Vagina (tissue), 2 donors: Measurements from ENCODE around the gene POLR3B. TPM values are rescaled to one million over a fixed set of nuclear protein-coding genes. Genes with fewer than 3 reads are reported as not detected.

Source experiments
- DNase-seq, 2 donors: peaks; one replicate each; pipeline ENCODE4 v3.0.0-alpha.2; 2017; ENCODE audit errors: extremely low spot score in 2 of 2
- H3K27ac ChIP-seq: fragments of 200-600 bp; sonication (generic); one replicate; pipeline ENCODE4 v1.5.1; 2019
- H3K27me3 ChIP-seq: fragments of 200-600 bp; sonication (generic); one replicate; pipeline ENCODE4 v1.5.1; 2019
- H3K36me3 ChIP-seq, 2 donors: fragments of 200-600 bp; sonication (generic); one replicate each; pipeline ENCODE4 v1.5.1; 2017 to 2019
- H3K4me1 ChIP-seq: fragments of 200-600 bp; sonication (generic); one replicate; pipeline ENCODE4 v1.5.1; 2019
- H3K4me3 ChIP-seq, 2 donors: fragments of 200-600 bp; sonication (generic); 1 replicate in 1 of 2; 2 replicates in 1 of 2; pipeline ENCODE4 v1.5.1; 2016 to 2019
- H3K9me3 ChIP-seq: fragments of 200-600 bp; sonication (generic); one replicate; pipeline ENCODE4 v1.5.1; 2019
- POLR2A ChIP-seq, 2 donors: fragments of 450-650 bp; IDR thresholded peaks; one replicate each; pipeline ENCODE4 v1.6.1; 2017; ENCODE audit warnings: antibody characterized with exemption in 2 of 2, mild to moderate bottlenecking in 2 of 2, moderate library complexity in 2 of 2
- POLR2AphosphoS5 ChIP-seq, 2 donors: sonication (generic); formaldehyde crosslinking; IDR thresholded peaks; one replicate each; pipeline ENCODE4 v1.9.0; 2017; ENCODE audit warnings: antibody characterized with exemption in 2 of 2, mild to moderate bottlenecking in 2 of 2, low read depth in 1 of 2; ENCODE audit not compliant: insufficient read depth in 1 of 2
- intact Hi-C: fragments of 100-400 bp; cut with DNase I; formaldehyde crosslinking; loops from one replicate; pipeline ENCODE4 v1.15.1; 2023
- total RNA-seq: library from RNA; depleted of rRNA; stranded (reverse); fragments of >200 nt; gene quantifications from one replicate; pipeline ENCODE4 v1.2.3, GENCODE V29; 2016
- TF ChIP-seq, protein P1 (sequence below), 3 experiments: fragments of 450-650 bp in 2 of 3; fragments of 200-600 bp in 1 of 3; sonication (generic) in 1 of 3; IDR thresholded peaks; one replicate each; pipeline ENCODE4 v1.5.1; 2017 to 2019; ENCODE audit warnings: antibody characterized with exemption in 3 of 3, mild to moderate bottlenecking in 2 of 3, moderate library complexity in 2 of 3

POLR3B gene
- total RNA-seq, 1 donor from 2014 or later, result 10.1 TPM

DNA sequence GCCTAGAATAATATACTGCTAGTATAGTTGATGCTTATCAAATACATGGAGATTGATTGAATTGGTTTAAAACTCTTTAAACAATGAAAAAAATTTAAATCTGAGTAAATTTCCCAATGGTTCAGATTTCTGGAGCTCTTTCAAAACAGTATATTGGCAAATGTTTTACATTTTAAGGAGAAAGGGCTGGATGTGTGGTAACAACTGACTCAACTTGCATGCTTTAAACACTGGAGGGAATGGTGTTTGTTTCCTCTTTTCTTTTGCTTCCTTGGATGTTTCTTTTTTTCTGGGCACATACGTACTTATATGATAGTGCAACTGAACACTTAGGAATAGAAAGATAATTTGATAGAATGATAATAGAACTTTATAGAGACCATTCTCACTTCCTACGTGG lies 151.4 kb downstream of the POLR3B start:
- peaks cover 0 to 19% of the 10 kb centered on the region in 2 donors for H3K36me3 ChIP-seq

DNA sequence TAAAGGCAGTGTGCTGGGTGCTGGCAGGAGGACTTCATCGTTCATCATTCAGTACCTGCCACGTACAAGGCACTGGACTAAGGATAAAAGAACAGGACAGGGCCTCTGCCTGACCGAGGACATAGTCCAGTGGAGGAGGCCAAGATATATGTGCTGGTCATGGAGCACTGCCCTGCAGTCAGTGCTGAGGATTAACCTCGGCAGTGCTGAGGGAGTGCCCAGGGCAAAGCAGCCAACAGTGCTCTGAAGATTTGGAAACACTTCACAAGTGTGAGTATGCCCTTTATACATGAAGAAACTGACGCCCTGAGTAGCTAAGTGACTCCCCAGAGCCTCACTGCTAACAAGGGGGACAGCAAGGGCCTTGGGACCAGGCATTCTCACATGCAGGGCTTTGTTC lies 153.8 kb downstream of the POLR3B start:
- Histone ChIP-seq H3K27ac (no peak overlapping the region), H3K27me3 (no peaks in the 10 kb centered on the region), H3K4me3 (no peak overlapping the region), H3K9me3 (no peaks in the 10 kb centered on the region), H3K36me3 (peaks cover 0 to 4% of the 10 kb centered on the region in 2 donors), H3K4me1 (no peaks in the 10 kb centered on the region)
- intact Hi-C loops, result no loop called here
- TF ChIP-seq POLR2A (IDR thresholded peaks at IDR 0.05) (no peak), POLR2AphosphoS5 (IDR thresholded peaks at IDR 0.05; ENCODE audit: insufficient read depth in 1 of 2, low read depth in 1 of 2) (no peak)
- TF ChIP-seq, protein P1, sequence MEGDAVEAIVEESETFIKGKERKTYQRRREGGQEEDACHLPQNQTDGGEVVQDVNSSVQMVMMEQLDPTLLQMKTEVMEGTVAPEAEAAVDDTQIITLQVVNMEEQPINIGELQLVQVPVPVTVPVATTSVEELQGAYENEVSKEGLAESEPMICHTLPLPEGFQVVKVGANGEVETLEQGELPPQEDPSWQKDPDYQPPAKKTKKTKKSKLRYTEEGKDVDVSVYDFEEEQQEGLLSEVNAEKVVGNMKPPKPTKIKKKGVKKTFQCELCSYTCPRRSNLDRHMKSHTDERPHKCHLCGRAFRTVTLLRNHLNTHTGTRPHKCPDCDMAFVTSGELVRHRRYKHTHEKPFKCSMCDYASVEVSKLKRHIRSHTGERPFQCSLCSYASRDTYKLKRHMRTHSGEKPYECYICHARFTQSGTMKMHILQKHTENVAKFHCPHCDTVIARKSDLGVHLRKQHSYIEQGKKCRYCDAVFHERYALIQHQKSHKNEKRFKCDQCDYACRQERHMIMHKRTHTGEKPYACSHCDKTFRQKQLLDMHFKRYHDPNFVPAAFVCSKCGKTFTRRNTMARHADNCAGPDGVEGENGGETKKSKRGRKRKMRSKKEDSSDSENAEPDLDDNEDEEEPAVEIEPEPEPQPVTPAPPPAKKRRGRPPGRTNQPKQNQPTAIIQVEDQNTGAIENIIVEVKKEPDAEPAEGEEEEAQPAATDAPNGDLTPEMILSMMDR (IDR thresholded peaks at IDR 0.05), result no peak
- DNase-seq, result no peak

More for the DNA sequence above, 151.4 kb downstream of the POLR3B start:
- Histone ChIP-seq H3K4me3 (no peak overlapping the region), H3K9me3 (no peaks in the 10 kb centered on the region), H3K4me1 (no peaks in the 10 kb centered on the region), H3K27ac (no peak overlapping the region), H3K27me3 (no peaks in the 10 kb centered on the region)
- TF ChIP-seq, protein P1 (IDR thresholded peaks at IDR 0.05), result no peak
- intact Hi-C loops, result no loop called here
- DNase-seq, result no peak

DNA sequence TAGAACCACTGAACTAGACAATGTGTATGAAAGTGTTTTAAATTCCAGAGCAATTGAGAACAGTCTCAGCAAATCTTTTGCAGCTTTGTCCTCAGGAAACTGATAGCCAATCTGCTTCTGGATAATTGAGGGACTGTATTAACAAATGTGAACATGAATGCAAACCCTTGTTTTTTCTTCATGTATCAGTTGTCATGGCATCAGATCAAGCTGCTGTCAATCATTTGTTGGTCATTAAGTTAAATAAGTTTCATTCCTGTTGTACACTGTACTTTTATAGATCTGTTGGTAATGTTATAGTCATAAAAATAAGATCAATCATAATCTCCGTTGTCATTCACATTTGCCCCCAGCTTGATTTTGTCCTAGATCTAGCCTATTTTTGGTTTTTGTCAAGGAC lies 159.8 kb downstream of the POLR3B start:
- H3K27ac ChIP-seq, result no peak overlapping the region
- no peaks in the 10 kb centered on the region for H3K36me3 ChIP-seq
- H3K9me3 ChIP-seq, result no peaks in the 10 kb centered on the region
- intact Hi-C loops, result no loop called here
- H3K27me3 ChIP-seq, result no peaks in the 10 kb centered on the region
- DNase-seq, result no peak
- no peak overlapping the region for H3K4me3 ChIP-seq
- TF ChIP-seq, protein P1 (IDR thresholded peaks at IDR 0.05), result no peak
- TF ChIP-seq POLR2A (IDR thresholded peaks at IDR 0.05) (no peak), POLR2AphosphoS5 (IDR thresholded peaks at IDR 0.05; ENCODE audit: insufficient read depth in 1 of 2, low read depth in 1 of 2) (no peak)
- H3K4me1 ChIP-seq, result no peaks in the 10 kb centered on the region

DNA sequence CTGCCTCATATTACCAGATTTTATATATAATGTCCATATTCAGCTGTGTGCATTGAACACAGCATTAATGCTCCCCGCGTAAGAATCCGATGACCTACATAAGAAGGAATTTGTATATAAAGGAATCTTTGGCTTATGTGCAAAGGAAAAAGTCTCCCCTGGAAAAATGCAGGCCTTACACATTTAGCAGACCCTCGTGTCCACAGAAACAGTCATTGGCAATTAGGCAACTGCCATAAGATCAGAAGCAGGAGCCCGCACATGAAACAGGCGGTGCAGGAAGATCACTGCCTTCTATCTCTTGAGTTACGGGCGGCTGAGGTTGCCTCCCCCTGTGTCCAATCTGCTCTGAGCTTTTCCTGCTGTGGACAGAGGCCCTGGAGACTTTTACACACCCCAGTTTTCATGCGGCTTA lies 162.1 kb downstream of the POLR3B start:
- Histone ChIP-seq H3K36me3 (no peaks in the 10 kb centered on the region), H3K4me3 (no peak overlapping the region), H3K27me3 (no peaks in the 10 kb centered on the region), H3K9me3 (no peaks in the 10 kb centered on the region), H3K4me1 (no peaks in the 10 kb centered on the region), H3K27ac (no peak overlapping the region)
- TF ChIP-seq POLR2A (IDR thresholded peaks at IDR 0.05), result no peak
- TF ChIP-seq, protein P1 (IDR thresholded peaks at IDR 0.05), result no peak
- no peak for TF ChIP-seq POLR2AphosphoS5 (IDR thresholded peaks at IDR 0.05; ENCODE audit: insufficient read depth in 1 of 2, low read depth in 1 of 2)
- intact Hi-C loops, result no loop called here
- DNase-seq, result no peak

DNA sequence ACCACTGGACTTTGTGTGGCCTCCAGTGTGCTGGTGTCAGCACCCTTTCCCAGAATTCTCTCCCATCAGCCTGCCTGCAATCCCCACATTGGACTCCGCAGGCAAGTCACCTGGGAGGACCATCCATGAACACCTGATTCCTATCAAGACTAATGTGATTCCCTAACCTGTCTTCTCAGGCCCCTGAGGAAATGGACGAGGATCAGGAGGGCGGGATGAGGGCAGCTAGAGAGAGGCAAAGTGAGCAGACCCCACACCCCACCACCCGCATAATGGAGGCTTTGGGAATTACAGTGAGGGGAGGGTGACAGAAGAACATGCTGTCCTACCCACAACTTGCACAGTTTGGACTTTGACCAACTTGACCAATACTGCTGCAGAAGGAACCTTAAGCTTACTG lies 164.4 kb downstream of the POLR3B start:
- Histone ChIP-seq H3K4me1 (no peaks in the 10 kb centered on the region), H3K4me3 (no peak overlapping the region), H3K27ac (no peak overlapping the region), H3K27me3 (no peaks in the 10 kb centered on the region), H3K9me3 (no peaks in the 10 kb centered on the region), H3K36me3 (no peaks in the 10 kb centered on the region)
- intact Hi-C loops, result no loop called here
- DNase-seq, result no peak
- no peak for TF ChIP-seq POLR2AphosphoS5 (IDR thresholded peaks at IDR 0.05; ENCODE audit: insufficient read depth in 1 of 2, low read depth in 1 of 2)
- no peak for TF ChIP-seq POLR2A (IDR thresholded peaks at IDR 0.05)
- TF ChIP-seq, protein P1 (IDR thresholded peaks at IDR 0.05), result no peak
